ENCODE measurements around the gene ERBIN. TPM values are rescaled to one million over a fixed set of nuclear protein-coding genes. Genes with fewer than 3 reads are reported as not detected.

Gene ERBIN
- total and polyA plus RNA-seq, 2 of the 4 experiments (the other 2 are of a cell fraction) = 25.8 to 70.1 TPM

- Histone ChIP-seq H3K4me1 (ENCODE audit: control insufficient read depth, insufficient read depth, low read length) (peaks cover 4% of the 10 kb centered on the region), H3K23ac (ENCODE audit: low read depth, low read length) (no peak overlapping the region), H4K8ac (ENCODE audit: low read depth in 2 of 2, low read length in 2 of 2) (no peak overlapping the region), H3K36me3 (ENCODE audit: control insufficient read depth, insufficient read depth, low read length) (0 out of 2 replicates have a peak, but pooled peaks cover 2% of the 10 kb centered on the region), H3K9me3 (ENCODE audit: control insufficient read depth, insufficient read depth, low read length) (no peaks in the 10 kb centered on the region), H2BK15ac (ENCODE audit: low read depth, low read length) (no peak overlapping the region), H4K91ac (ENCODE audit: insufficient read depth, low read depth, low read length) (no peak overlapping the region), H3K14ac (replicated peaks; ENCODE audit: low read depth, low read length) (no peak overlapping the region), H3K79me1 (ENCODE audit: low read depth in 1 of 2, low read length in 2 of 2) (peaks cover 11 to 80% of the 10 kb centered on the region in 2 experiments; a peak in 3 of 4 replicates), H3K27me3 (ENCODE audit: control insufficient read depth, insufficient read depth, low read length) (no peaks in the 10 kb centered on the region), H4K20me1 (ENCODE audit: insufficient read depth, low read length) (peaks cover 98% of the 10 kb centered on the region), H3K4me2 (ENCODE audit: low read depth, low read length) (no peak overlapping the region), H2AK5ac (ENCODE audit: low read depth, low read length) (no peak overlapping the region), H3K27ac (ENCODE audit: insufficient read depth, low read length) (no peak overlapping the region), H3K9me1 (ENCODE audit: insufficient read depth, low read length) (peaks cover 11% of the 10 kb centered on the region), H3K9ac (ENCODE audit: low read depth, low read length) (no peak overlapping the region), H3K4ac (ENCODE audit: low read depth, low read length) (no peak overlapping the region), H4K5ac (ENCODE audit: low read depth, low read length) (no peak overlapping the region), H3K18ac (ENCODE audit: low read depth, low read length) (no peak overlapping the region), H2BK5ac (ENCODE audit: low read depth, low read length, poor library complexity, severe bottlenecking) (no peak overlapping the region), H3K56ac (ENCODE audit: extremely low read depth, insufficient read depth, low read length) (no peak overlapping the region), H2BK20ac (ENCODE audit: low read depth, low read length) (no peak overlapping the region), H2AK9ac (replicated peaks; ENCODE audit: low read depth, low read length, poor library complexity) (no peak overlapping the region), H3K4me3 (ENCODE audit: insufficient read depth, low read depth, low read length) (no peak overlapping the region), H2AFZ (replicated peaks; ENCODE audit: low read length, poor library complexity) (no peak overlapping the region), H2BK120ac (ENCODE audit: low read depth, low read length) (no peak overlapping the region)
- POLR2A ChIA-PET (ENCODE audit: unreplicated experiment) = no interaction called here
- intact Hi-C loops (cut with micrococcal nuclease) (loop anchor here (5.0 kb wide), 1 partner anchor 47 kb away; no protein-coding TSS in a partner anchor), in situ Hi-C loops (cut with MboI; ENCODE audit: low sequenced_read_pairs) (no loop called here), dilution Hi-C loops (cut with HindIII; ENCODE audit: low sequenced_read_pairs, unreplicated experiment) (no loop called here)
- CTCF ChIA-PET = no interaction called here
- TF ChIP-seq RCOR1 (IDR thresholded peaks at IDR 0.05; ENCODE audit: insufficient replicate concordance, low read length) (no peak), RAD21 (IDR thresholded peaks at IDR 0.05; ENCODE audit: low read length) (no peak), FOS (IDR thresholded peaks at IDR 0.05; ENCODE audit: low read depth, low read length) (no peak), POLR2A (IDR thresholded peaks at IDR 0.05; ENCODE audit: low read depth, low read length) (no peak)
- TF ChIP-seq, protein P1, sequence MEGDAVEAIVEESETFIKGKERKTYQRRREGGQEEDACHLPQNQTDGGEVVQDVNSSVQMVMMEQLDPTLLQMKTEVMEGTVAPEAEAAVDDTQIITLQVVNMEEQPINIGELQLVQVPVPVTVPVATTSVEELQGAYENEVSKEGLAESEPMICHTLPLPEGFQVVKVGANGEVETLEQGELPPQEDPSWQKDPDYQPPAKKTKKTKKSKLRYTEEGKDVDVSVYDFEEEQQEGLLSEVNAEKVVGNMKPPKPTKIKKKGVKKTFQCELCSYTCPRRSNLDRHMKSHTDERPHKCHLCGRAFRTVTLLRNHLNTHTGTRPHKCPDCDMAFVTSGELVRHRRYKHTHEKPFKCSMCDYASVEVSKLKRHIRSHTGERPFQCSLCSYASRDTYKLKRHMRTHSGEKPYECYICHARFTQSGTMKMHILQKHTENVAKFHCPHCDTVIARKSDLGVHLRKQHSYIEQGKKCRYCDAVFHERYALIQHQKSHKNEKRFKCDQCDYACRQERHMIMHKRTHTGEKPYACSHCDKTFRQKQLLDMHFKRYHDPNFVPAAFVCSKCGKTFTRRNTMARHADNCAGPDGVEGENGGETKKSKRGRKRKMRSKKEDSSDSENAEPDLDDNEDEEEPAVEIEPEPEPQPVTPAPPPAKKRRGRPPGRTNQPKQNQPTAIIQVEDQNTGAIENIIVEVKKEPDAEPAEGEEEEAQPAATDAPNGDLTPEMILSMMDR (conservative IDR thresholded peaks at IDR 0.05; ENCODE audit: low read depth, low read length) = no peak
- WGBS, 2 experiments (ENCODE audit: extremely low coverage in 2 of 2, insufficient read length in 1 of 2) = 53% methylated on average over 2 of the region's 7 CpGs; no CpG with 5 or more reads in 1 of the 2 experiments
- ATAC-seq (ENCODE audit: low read depth) = no peak
- DNase-seq = no peak
- BruUV-seq (replicated peaks) = no TSS peak
These were observed 44.3 kb downstream of the ERBIN start for GRCh38 chr5:65970481-65971367.
